IMR-90 (cell line): ENCODE results near the gene VCP. TPM values are rescaled to one million over a fixed set of nuclear protein-coding genes. Genes with fewer than 3 reads are reported as not detected.

Source experiments
- ATAC-seq: fragments of 200-7000 bp; cut with Tn5 transposase; 2 replicates; pipeline ENCODE4 v1.9.1; 2020; ENCODE audit warnings: low read depth, mild to moderate bottlenecking, moderate library complexity
- BruUV-seq: library from RNA; stranded (reverse); fragments of 400-500 nt; replicated peaks from 2 replicates; lab custom pipeline; 2021; lab: Mats Ljungman, UMichigan
- CTCF ChIA-PET: fragments of 300-600 bp; formaldehyde crosslinking; extraction: SDS; loops from one replicate; lab custom pipeline; 2021; ENCODE audit warnings: antibody characterized with exemption; lab: Yijun Ruan, JAX
- POLR2A ChIA-PET: fragments of 300-600 bp; sonication (Branson Sonifier 250); formaldehyde crosslinking; loops from one replicate; lab custom pipeline; 2022; ENCODE audit warnings: antibody characterized with exemption; ENCODE audit not compliant: unreplicated experiment; lab: Charles Lee
- DNase-seq: peaks from one replicate; pipeline ENCODE4 v3.0.0; 2013
- H2AFZ ChIP-seq: replicated peaks from 2 replicates; pipeline ENCODE3; 2013; ENCODE audit warnings: low read length, mild to moderate bottlenecking; ENCODE audit not compliant: poor library complexity
- H2AK5ac ChIP-seq: 2 replicates; pipeline ENCODE4 v1.6.1; 2013; ENCODE audit warnings: low read depth, low read length, inconsistent platforms
- H2AK9ac ChIP-seq: replicated peaks from 2 replicates; pipeline ENCODE3; 2013; ENCODE audit warnings: mild to moderate bottlenecking, low read depth, low read length, moderate library complexity; ENCODE audit not compliant: poor library complexity
- H2BK120ac ChIP-seq: 2 replicates; pipeline ENCODE4 v1.6.1; 2013; ENCODE audit warnings: low read depth, low read length, inconsistent platforms
- H2BK15ac ChIP-seq: 3 replicates; pipeline ENCODE4 v1.6.1; 2013; ENCODE audit warnings: low read depth, low read length, inconsistent platforms
- H2BK20ac ChIP-seq: 2 replicates; pipeline ENCODE4 v1.6.1; 2013; ENCODE audit warnings: low read depth, mild to moderate bottlenecking, inconsistent platforms, low read length, moderate library complexity
- H2BK5ac ChIP-seq: 2 replicates; pipeline ENCODE4 v1.6.1; 2013; ENCODE audit warnings: mild to moderate bottlenecking, low read depth, low read length, inconsistent platforms; ENCODE audit not compliant: poor library complexity, severe bottlenecking
- H3K14ac ChIP-seq: replicated peaks from 2 replicates; pipeline ENCODE4 v1.6.1; 2013; ENCODE audit warnings: low read depth, low read length, inconsistent platforms
- H3K18ac ChIP-seq: 2 replicates; pipeline ENCODE4 v1.6.1; 2013; ENCODE audit warnings: low read depth, low read length, control low read depth
- H3K23ac ChIP-seq: 2 replicates; pipeline ENCODE4 v1.6.1; 2013; ENCODE audit warnings: low read depth, low read length, inconsistent platforms
- H3K27ac ChIP-seq: 2 replicates; pipeline ENCODE4 v1.5.1; 2013; ENCODE audit warnings: mild to moderate bottlenecking, control low read depth, low read length; ENCODE audit not compliant: insufficient read depth
- H3K27me3 ChIP-seq: 2 replicates; pipeline ENCODE4 v1.6.1; 2013; ENCODE audit warnings: low read length; ENCODE audit not compliant: control insufficient read depth, insufficient read depth
- H3K36me3 ChIP-seq: 2 replicates; pipeline ENCODE4 v1.6.1; 2013; ENCODE audit warnings: low read length, mixed read lengths; ENCODE audit not compliant: control insufficient read depth, insufficient read depth
- H3K4ac ChIP-seq: 2 replicates; pipeline ENCODE4 v1.6.1; 2013; ENCODE audit warnings: low read depth, low read length, inconsistent platforms
- H3K4me1 ChIP-seq: 2 replicates; pipeline ENCODE4 v1.6.1; 2013; ENCODE audit warnings: low read length, mixed read lengths; ENCODE audit not compliant: control insufficient read depth, insufficient read depth
- H3K4me2 ChIP-seq: 2 replicates; pipeline ENCODE4 v1.6.1; 2013; ENCODE audit warnings: low read depth, mild to moderate bottlenecking, control low read depth, low read length, moderate library complexity
- H3K4me3 ChIP-seq: 2 replicates; pipeline ENCODE4 v1.5.1; 2013; ENCODE audit warnings: low read depth, mild to moderate bottlenecking, control low read depth, low read length, moderate library complexity; ENCODE audit not compliant: insufficient read depth
- H3K56ac ChIP-seq: 2 replicates; pipeline ENCODE4 v1.6.1; 2013; ENCODE audit warnings: low read length, inconsistent platforms; ENCODE audit not compliant: insufficient read depth; ENCODE audit errors: extremely low read depth
- H3K79me1 ChIP-seq, 2 experiments: 2 replicates each; pipeline ENCODE4 v1.6.1; 2013; ENCODE audit warnings: low read length in 2 of 2, inconsistent platforms in 1 of 2, low read depth in 1 of 2
- H3K9ac ChIP-seq: 2 replicates; pipeline ENCODE4 v1.6.1; 2013; ENCODE audit warnings: low read depth, low read length, control low read depth
- H3K9me1 ChIP-seq: 2 replicates; pipeline ENCODE4 v1.6.1; 2013; ENCODE audit warnings: low read length, inconsistent platforms; ENCODE audit not compliant: insufficient read depth
- H3K9me3 ChIP-seq: 2 replicates; pipeline ENCODE4 v1.6.1; 2013; ENCODE audit warnings: low read length; ENCODE audit not compliant: control insufficient read depth, insufficient read depth
- H4K20me1 ChIP-seq: 2 replicates; pipeline ENCODE4 v1.6.1; 2013; ENCODE audit warnings: low read length, inconsistent platforms; ENCODE audit not compliant: insufficient read depth
- H4K5ac ChIP-seq: 2 replicates; pipeline ENCODE4 v1.6.1; 2013; ENCODE audit warnings: mild to moderate bottlenecking, low read depth, low read length, control low read depth
- H4K8ac ChIP-seq, 2 experiments: 2 replicates each; pipeline ENCODE4 v1.6.1; 2013; ENCODE audit warnings: low read depth in 2 of 2, low read length in 2 of 2, control low read depth in 1 of 2, inconsistent platforms in 1 of 2
- H4K91ac ChIP-seq: 2 replicates; pipeline ENCODE4 v1.6.1; 2013; ENCODE audit warnings: low read depth, low read length, inconsistent platforms; ENCODE audit not compliant: insufficient read depth
- MXI1 ChIP-seq: IDR thresholded peaks from 2 replicates; pipeline ENCODE4 v1.6.1; 2012; ENCODE audit warnings: low read depth, mild to moderate bottlenecking, low read length, moderate library complexity, borderline replicate concordance
- RAD21 ChIP-seq: IDR thresholded peaks from 2 replicates; pipeline ENCODE4 v1.6.1; 2012; ENCODE audit warnings: low read length, improper control_type of control experiment
- RFX5 ChIP-seq: IDR thresholded peaks from 2 replicates; pipeline ENCODE4 v1.8.0; 2012; ENCODE audit warnings: low read depth, mild to moderate bottlenecking, low read length, moderate library complexity
- SMC3 ChIP-seq: fragments of 150-350 bp; IDR thresholded peaks from 2 replicates; pipeline ENCODE4 v1.6.1; 2016; ENCODE audit warnings: low read depth, mild to moderate bottlenecking, antibody characterized with exemption, low read length, moderate library complexity
- WGBS, 2 experiments: methylation state at CpG; one replicate each; pipeline versions ENCODE4 v1.1.5 to v1.1.7; 2013; ENCODE audit warnings: missing lambda C conversion rate in 2 of 2; ENCODE audit not compliant: insufficient read length in 1 of 2; ENCODE audit errors: extremely low coverage in 2 of 2; 5-methylcytosine and 5-hydroxymethylcytosine counted together
- dilution Hi-C: fragments of 300-500 bp; cut with HindIII; formaldehyde crosslinking; loops from one replicate; pipeline ENCODE4 v1.14.3; 2018; ENCODE audit warnings: low sequenced_read_pairs; ENCODE audit not compliant: unreplicated experiment
- in situ Hi-C: fragments of 300-500 bp; cut with MboI; formaldehyde crosslinking; loops from 3 replicates; pipeline ENCODE4 v1.14.3; 2019; ENCODE audit warnings: low sequenced_read_pairs, inconsistent platforms, mixed read lengths
- intact Hi-C: fragments of 100-400 bp; cut with micrococcal nuclease; formaldehyde crosslinking; loops from 2 replicates; pipeline ENCODE4 v1.10.0; 2022
- polyA plus RNA-seq, 3 experiments: library from polyadenylated mRNA; depleted of rRNA; stranded (reverse); fragments of >200 nt; gene quantifications; 2 replicates each; pipeline ENCODE4 v1.2.3, GENCODE V29; 2012; ENCODE audit warnings: low replicate concordance in 1 of 3
- total RNA-seq: library from RNA; depleted of rRNA; stranded (reverse); fragments of >200 nt; gene quantifications from 2 replicates; pipeline ENCODE4 v1.2.3, GENCODE V29; 2012

The VCP gene
- total and polyA plus RNA-seq, 2 of the 4 experiments (the other 2 are of a cell fraction), result 292 to 516 TPM

DNA sequence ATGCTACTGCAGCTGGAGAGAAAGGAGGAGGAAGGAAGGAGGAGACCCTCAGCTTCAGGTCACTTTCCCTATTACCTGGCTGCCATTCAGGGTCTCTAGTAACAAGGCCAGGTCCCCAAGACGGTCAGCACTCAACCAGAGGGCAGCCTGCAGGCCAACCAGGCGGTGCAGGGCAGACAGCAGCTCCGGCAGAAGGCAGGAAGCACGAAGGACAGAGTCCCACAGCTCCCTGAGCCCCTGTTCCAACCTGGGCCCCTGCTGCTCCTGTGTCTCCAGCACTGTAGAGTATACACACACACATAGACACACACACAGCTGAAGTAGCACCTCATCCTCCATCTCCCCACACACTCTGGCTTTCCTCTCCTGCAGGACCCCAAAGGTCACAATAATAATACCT, 5.6 kb upstream of the VCP start:
- POLR2A ChIA-PET, result interaction anchor here (1.5 kb wide), 1 partner anchor 36 kb away, joined by 4 read pairs; no protein-coding TSS in a partner anchor
- no peak overlapping the region for H2BK120ac ChIP-seq
- H3K56ac ChIP-seq, result no peak overlapping the region
- 80% methylated on average over 1 of the region's 4 CpGs; no CpG with 5 or more reads in 1 of the 2 experiments for WGBS, 2 experiments
- no peak overlapping the region for H4K8ac ChIP-seq
- H3K9me3 ChIP-seq, result no peaks in the 10 kb centered on the region
- BruUV-seq, result no TSS peak
- H3K79me1 ChIP-seq, result peaks cover 14 to 48% of the 10 kb centered on the region in 2 experiments; a peak in 3 of 4 replicates
- intact Hi-C loops, result loop anchor here (10.0 kb wide), 1 partner anchor 313 kb away; no protein-coding TSS in a partner anchor
- no peak overlapping the region for H3K4me3 ChIP-seq
- H3K9me1 ChIP-seq, result peaks cover 16% of the 10 kb centered on the region
- H4K20me1 ChIP-seq, result no peaks in the 10 kb centered on the region
- H4K91ac ChIP-seq, result no peak overlapping the region
- no peak overlapping the region for H4K5ac ChIP-seq
- no peaks in the 10 kb centered on the region; the same call in 1 of the 2 replicates for H3K36me3 ChIP-seq
- no peak overlapping the region for H3K18ac ChIP-seq
- no peak for ATAC-seq
- no peak for DNase-seq
- dilution Hi-C loops, result no loop called here
- CTCF ChIA-PET, result no interaction called here
- H3K27me3 ChIP-seq, result no peaks in the 10 kb centered on the region
- no peak overlapping the region for H2BK20ac ChIP-seq
- H3K23ac ChIP-seq, result peak overlapping the region; percentile 45; the same call in 1 of the 2 replicates
- 0 out of 2 replicates have a peak overlapping the region, but pooled peaks have one; percentile 8 for H3K4me2 ChIP-seq
- H3K9ac ChIP-seq, result peak overlapping the region; percentile 8
- peaks cover 5% of the 10 kb centered on the region; the same call in 1 of the 2 replicates for H3K4me1 ChIP-seq
- no peak for TF ChIP-seq MXI1
- no peak for TF ChIP-seq SMC3
- no peak for TF ChIP-seq RAD21
- TF ChIP-seq RFX5, result no peak
- H3K14ac ChIP-seq, result no peak overlapping the region
- no peak overlapping the region for H3K27ac ChIP-seq
- H2AK5ac ChIP-seq, result no peak overlapping the region
- H3K4ac ChIP-seq, result no peak overlapping the region
- peak overlapping the region; percentile 3 for H2AK9ac ChIP-seq
- H2BK15ac ChIP-seq, result no peak overlapping the region
- in situ Hi-C loops, result no loop called here
- H2AFZ ChIP-seq, result no peak overlapping the region
- no peak overlapping the region for H2BK5ac ChIP-seq
